DMS153 (cell line): Measurements from ENCODE around the gene KNDC1.

ENCODE experiments used
- DNase-seq: peaks from one replicate; lab custom pipeline; 2025; lab: John Stamatoyannopoulos, UW

KNDC1 gene

DNA sequence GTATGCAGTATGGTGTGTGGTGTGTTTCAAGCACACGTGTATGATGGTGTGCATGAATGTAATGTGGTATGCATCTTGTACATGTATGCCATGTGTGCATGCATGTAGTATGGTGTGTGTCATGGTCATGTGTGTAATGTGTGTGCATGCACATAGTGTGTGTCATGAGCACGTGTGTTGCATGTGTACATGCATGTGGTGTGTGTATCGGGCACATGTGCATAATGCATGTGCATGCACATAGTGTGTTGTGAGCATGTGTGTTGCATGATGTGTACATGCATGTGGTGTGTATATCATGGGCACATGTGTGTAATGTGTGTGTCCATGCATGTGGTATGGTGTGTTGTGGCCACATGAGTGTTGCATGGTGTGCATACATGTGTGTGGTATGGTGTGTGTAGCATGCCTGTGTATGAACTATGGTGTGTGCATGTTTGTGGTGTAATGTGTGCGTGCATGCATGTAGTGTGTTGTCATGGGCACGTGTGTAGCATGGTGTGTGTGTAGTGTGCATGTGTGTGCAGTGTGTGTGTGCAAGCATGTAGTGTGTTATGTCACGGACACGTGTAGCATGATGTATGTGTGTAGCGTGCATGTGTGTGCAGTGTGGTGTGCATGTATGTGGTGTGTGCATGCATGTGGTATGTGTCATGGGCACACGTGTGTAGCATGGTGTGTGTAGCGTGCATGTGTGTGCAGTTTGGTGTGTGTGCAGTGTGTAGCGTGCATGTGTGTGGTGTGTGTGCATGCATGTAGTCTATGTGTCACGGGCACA is 17.6 kb downstream of the KNDC1 start:
- no peak for DNase-seq

GRCh38 chr10:133178357-133179127 is 18.5 kb downstream of the KNDC1 start:
- no peak for DNase-seq

DNA sequence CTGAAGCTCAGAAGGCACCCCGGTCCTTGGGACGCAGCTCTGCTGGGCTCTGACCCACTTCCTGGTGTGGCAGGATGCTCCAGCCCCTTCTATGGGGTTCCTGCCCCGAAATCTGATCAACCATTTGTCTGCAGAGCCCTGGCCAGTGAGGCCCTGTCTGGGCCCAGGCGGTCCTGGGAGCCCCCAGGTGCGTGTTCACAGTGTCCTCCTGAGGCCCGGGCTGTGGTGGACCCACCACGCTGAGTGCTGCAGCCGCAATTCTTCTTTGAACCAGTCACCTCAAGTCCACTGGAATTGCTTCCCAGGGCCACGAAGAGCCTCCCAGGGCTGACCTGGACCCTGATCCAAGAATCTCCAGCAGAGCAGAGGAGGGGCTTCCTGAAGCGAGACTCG is 19.1 kb downstream of the KNDC1 start:
- DNase-seq = no peak

- DNase-seq = no peak
Measured at GRCh38 chr10:133179651-133180050, 19.6 kb downstream of the KNDC1 start.

GRCh38 chr10:133180192-133180964 is 20.4 kb downstream of the KNDC1 start:
- no peak for DNase-seq

GRCh38 chr10:133180965-133181639 is 21.1 kb downstream of the KNDC1 start:
- no peak for DNase-seq

- no peak for DNase-seq
Measured at GRCh38 chr10:133182190-133182589, 22.2 kb downstream of the KNDC1 start.

DNA sequence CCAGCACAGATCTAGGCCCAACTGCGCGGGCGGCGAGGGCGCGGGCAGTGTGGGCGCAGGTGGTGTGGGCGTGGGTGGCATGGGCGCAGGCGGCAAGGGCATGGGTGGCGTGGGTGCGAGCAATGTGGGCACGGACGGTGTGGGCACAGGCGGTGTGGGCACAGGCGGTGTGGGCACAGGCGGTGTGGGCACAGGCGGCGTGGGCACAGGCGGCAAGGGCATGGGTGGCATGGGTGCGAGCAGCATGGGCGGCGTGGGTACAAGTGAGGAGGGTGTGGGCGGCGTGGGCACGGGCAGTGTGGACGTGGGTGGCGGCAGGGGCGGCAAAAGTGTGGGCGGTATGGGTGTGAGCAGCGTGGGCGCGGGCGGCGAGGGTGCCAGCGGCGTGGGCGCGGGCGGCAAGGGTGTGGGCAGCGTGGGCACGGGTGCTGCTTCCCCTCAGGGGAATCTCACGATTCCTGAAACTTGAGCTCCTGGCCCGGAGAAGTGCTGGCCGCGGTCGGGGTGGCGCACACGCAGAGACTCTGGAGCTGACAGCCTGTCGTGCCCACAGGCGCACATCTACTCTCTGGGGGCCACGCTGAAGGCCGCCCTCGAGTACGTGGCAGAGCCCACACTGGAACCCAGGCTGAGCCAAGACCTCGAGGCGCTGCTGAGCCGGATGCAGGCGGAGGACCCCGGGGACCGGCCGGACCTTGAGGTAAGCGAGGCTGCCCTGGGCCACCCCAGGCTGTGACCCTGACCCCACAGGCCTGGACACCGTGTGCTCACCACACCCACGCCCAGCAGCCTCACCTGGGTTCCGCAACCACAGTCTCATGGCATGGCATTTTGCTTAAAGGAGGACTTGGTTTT is 23.0 kb downstream of the KNDC1 start:
- DNase-seq = no peak

DNA sequence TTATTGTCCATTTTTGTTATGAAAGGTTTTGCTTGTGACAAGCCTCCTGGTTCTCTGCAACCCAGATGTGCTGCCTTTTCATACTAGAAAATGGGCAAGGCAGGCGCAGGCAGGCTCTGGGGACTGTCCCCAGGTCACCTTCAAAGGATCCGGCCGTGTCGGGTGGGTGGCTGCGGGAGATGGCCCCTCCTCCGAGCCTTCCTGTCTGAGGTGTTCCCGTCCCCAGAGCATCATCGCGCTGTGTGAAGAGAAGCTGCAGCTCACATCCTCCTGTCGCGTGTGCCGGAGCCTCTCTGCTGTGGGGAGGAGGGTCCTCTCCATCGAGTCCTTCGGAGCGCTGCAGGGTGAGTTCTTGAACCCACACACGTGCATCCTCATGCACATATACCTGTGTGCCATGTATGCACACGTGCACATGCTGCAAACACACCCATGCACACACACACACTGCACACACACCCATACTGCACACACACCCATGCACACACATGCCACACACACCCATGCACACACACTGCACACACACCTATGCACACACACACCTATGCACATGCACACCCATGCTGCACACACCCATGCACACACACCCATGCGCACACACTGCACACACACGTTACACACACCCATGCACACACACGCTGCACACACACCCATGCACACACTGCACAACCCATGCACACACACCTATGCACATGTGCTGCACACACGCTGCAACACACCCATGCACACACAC is 23.8 kb downstream of the KNDC1 start:
- no peak for DNase-seq

DNA sequence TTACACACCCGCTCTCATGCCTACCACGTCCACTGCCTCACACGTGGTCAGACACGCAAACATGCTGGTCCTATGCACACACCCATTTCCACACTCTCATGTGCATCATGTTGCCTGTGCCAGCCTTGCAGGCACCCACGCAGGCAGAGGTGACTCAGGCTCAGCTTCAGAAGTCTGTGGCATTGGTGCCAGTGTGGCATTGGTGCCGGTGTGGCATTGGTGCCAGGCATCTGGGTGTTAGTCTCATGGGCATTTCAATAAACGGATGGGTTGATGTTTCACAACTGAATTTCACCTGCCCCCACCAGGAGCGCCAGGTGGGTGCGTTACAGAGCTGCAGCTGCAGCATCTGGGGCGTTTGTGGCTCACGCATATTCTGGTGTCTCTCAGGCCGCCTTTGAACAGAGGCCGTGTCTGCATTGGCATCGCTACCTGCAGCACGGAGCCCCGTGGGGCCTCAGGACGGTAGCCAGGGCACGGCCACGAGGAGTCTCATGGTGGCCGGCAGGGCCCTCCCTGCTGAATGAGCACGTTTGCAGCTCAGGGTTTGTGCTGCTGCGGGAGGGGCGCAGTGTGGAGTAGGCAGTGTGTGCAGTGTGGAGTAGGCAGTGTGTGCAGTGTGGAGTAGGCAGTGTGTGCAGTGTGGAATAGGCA is 24.7 kb downstream of the KNDC1 start:
- no peak for DNase-seq

GRCh38 chr10:133185421-133185820 is 25.4 kb downstream of the KNDC1 start:
- no peak for DNase-seq

GRCh38 chr10:133185916-133186315 is 25.9 kb downstream of the KNDC1 start:
- DNase-seq = no peak

- no peak for DNase-seq
Measured at GRCh38 chr10:133186416-133187090, 26.5 kb downstream of the KNDC1 start.

GRCh38 chr10:133187091-133187905 is 27.3 kb downstream of the KNDC1 start:
- DNase-seq = no peak

DNA sequence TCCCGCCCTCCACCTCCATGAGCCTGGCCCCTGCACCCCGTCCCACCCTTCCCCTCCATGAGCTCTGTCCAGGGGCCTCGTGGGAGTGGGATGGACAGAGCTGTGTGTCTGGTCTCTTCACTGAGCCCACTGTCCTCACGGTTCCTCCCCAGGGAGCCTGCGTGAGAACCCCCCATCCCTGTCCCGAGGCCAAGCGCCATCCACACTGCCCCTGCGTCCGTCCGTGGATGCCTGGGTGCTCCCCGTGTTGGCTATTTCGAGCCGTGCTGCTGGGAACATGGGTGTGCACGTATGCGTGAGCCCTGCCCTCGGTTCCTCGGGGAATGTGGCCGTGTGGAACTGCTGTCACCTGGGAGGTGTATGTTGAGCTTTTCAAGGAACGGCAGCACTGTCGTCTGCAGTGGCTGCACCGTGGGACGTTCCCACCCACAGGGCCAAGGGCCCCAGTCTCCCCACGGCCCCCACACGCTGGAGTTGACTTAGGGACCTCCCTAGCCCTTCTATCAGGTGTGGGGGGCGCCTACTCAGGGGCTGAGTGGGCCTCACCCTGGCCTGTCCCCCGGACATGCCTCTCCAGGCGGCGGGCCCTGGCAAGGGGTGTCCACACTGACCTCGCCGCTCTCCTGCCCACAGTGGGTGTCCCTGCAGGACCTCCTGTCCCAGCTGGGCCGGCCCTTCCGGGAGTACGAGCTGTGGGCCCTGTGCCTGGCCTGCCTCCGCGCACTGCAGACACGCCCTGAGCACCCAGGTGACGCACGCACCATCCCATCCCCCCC is 28.1 kb downstream of the KNDC1 start:
- no peak for DNase-seq

DNA sequence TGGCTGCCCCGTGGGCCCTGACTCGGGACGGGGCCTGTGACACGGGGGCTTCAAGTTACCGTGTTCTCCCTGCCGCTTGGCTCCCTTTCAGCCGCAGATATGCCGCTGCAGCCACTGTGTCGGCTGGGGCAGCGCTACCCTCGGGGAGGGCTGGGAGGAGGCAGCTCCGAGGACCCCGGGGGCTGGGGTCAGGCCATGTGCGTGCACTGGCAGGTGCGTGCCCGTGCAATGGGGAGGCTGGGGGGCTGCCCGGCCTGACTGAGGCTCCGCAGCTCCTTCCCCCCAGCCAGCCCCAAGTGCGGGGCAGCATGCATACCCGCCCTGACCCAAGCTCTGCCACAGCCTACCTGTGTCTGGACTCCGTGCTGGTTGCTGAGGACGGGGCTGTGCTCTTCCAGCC is 29.2 kb downstream of the KNDC1 start:
- DNase-seq = no peak

DNA sequence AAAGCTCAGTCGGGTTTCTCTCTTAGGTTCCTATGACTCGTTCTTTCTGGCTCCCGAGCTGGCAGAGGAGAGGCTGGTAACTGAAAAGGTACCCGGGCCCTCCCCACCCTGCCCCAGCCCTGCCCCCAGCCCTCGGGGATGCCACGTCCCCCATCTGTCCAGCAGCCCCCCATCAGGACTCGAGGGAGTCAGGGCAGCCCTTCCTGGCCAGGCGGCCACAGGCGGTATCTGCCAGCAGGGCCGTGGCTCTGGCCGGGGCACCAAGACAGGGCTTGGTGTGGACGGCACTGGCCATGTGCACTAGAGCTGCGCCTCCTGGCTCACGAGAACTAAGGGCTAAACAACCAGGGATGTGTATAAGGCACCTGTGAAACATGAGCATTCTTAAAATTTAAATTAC is 29.7 kb downstream of the KNDC1 start:
- DNase-seq = no peak

DNA sequence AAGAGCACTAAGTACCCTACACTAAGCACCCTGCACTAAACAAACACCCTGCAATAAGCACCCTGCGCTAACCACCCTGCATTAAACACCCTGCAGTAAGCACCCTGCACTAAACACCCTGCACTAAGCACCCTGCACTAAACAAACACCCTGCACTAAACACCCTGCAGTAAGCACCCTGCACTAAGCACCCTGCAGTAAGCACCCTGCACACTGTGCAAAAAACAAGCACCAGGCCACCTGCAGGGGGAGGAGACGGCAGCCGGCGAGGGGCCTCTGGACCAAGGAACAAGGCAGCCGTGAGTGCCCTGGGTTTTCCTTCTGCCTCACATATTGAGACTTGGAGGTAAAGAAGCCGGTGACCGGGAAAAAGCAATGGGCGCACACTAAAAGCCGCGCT is 30.2 kb downstream of the KNDC1 start:
- no peak for DNase-seq
